ENCODE measurements around the gene PRICKLE4.

DNA sequence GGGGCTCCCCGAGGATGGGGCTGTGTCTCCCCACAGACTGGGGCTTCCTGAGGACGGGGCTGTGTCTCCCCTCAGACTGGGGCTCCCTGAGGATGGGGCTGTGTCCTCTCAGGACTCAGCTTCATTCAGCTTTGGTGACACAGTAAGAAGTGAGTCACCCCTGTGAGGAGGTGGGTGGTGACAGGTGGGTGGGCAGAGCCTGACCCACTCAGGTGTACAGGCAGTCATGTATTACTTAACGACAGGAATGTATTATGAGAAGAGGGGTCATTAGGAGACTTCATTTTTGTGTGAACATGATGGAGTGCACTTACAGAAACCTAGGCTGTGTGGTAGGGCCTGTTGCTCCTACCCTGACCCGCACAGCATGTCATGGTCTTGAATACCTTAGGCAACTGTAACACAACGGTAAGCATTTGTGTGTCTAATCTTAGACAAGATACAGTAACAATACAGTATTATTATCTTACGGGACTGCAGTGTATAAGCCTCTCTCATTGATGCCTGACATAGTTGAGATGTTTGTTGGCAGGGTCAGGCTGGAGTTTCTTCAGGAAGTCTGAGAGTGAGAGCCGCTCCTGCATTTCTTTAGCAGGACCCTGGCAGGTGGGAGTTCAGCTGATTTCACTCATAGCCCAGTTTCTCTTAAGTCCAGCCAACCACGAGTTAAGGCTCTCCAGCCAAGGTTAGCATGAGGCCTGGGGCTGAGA lies 22.5 kb upstream of the PRICKLE4 start:
- TF ChIP-seq, protein P1, sequence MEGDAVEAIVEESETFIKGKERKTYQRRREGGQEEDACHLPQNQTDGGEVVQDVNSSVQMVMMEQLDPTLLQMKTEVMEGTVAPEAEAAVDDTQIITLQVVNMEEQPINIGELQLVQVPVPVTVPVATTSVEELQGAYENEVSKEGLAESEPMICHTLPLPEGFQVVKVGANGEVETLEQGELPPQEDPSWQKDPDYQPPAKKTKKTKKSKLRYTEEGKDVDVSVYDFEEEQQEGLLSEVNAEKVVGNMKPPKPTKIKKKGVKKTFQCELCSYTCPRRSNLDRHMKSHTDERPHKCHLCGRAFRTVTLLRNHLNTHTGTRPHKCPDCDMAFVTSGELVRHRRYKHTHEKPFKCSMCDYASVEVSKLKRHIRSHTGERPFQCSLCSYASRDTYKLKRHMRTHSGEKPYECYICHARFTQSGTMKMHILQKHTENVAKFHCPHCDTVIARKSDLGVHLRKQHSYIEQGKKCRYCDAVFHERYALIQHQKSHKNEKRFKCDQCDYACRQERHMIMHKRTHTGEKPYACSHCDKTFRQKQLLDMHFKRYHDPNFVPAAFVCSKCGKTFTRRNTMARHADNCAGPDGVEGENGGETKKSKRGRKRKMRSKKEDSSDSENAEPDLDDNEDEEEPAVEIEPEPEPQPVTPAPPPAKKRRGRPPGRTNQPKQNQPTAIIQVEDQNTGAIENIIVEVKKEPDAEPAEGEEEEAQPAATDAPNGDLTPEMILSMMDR (IDR thresholded peaks at IDR 0.05; ENCODE audit: low read length) = no peak
- TF ChIP-seq EZH2 (optimal IDR thresholded peaks at IDR 0.05; ENCODE audit: low read depth, low read length) = no peak
